GM12875 (cell line): Measurements from ENCODE around the gene CDX4.
"Not testable (repeated sequence)": the region's sequence is repeated elsewhere in the genome, so short reads cannot be mapped to it uniquely, and the experiment has no call there.

Source experiments
- H3K4me3 ChIP-seq: one replicate; pipeline ENCODE4 v1.5.1; 2011; ENCODE audit warnings: low read depth, low read length, control low read depth
- TF ChIP-seq, protein P1 (sequence below): IDR thresholded peaks from 2 replicates; pipeline ENCODE4 v1.5.1; 2011; ENCODE audit warnings: low read depth, mild to moderate bottlenecking, control low read depth, inconsistent platforms, low read length, moderate library complexity, borderline replicate concordance; ENCODE audit not compliant: insufficient read depth

Gene CDX4

DNA sequence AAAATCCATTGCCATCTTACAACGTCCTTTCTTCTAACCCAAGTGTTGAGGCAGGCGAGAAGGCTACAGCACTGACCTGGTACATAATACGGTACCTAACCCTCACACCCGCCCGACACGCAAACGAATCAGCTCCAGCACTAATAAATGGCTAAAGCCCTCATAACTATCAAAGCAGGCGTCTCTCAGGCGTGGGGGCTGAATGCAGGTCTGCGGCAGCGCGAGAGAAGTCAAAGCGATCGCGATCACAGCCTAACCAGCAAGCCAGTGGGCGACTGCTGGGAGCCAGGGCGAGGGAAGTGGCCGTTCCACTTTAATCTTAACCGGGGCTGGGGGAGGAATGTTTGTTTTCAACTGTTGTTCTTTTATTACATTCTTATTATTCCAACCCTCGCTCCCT is 1.5 kb downstream of the CDX4 start:
- H3K4me3 ChIP-seq = no peak overlapping the region
- TF ChIP-seq, protein P1, sequence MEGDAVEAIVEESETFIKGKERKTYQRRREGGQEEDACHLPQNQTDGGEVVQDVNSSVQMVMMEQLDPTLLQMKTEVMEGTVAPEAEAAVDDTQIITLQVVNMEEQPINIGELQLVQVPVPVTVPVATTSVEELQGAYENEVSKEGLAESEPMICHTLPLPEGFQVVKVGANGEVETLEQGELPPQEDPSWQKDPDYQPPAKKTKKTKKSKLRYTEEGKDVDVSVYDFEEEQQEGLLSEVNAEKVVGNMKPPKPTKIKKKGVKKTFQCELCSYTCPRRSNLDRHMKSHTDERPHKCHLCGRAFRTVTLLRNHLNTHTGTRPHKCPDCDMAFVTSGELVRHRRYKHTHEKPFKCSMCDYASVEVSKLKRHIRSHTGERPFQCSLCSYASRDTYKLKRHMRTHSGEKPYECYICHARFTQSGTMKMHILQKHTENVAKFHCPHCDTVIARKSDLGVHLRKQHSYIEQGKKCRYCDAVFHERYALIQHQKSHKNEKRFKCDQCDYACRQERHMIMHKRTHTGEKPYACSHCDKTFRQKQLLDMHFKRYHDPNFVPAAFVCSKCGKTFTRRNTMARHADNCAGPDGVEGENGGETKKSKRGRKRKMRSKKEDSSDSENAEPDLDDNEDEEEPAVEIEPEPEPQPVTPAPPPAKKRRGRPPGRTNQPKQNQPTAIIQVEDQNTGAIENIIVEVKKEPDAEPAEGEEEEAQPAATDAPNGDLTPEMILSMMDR = no peak

DNA sequence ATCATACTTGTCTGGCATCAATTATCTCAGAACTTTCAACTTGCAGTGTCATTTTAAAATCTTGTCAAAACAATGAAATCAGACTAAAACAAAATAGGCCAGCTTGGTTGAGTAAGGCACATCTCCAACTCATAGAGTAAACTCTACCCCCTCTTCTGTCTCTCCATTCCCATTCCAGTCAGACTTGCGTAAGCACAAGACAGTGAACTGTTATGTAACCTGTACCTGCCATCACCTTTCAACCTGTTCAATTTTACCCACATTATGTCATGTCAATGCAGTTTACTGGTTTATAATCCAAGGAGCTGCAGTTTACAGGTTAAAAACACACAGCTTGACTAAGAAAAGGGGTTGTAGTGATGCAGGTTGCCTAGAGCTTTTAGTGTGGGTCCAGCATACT is 8.3 kb downstream of the CDX4 start:
- TF ChIP-seq, protein P1 = no peak
- no peak overlapping the region for H3K4me3 ChIP-seq

DNA sequence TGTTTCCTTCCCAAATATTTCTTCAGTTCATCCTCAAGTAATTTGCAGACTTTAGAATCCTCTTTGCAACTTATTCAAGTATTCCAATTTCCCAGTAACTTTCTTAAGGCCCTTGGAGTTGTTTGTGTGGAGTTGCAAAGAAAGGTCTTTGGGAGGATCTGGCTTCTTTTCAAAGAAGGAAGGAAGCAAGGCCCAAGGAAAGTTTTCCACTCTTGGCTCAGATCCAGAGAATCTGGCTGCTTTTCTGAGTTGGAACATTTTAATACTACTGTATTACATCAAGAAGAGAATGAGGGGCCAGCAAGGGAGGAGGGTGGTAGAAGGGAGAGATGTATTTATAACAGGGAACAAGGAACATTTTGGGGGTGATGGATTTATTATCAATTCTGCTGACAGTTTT is 10.5 kb downstream of the CDX4 start:
- TF ChIP-seq, protein P1 = no peak
- no peak overlapping the region for H3K4me3 ChIP-seq

DNA sequence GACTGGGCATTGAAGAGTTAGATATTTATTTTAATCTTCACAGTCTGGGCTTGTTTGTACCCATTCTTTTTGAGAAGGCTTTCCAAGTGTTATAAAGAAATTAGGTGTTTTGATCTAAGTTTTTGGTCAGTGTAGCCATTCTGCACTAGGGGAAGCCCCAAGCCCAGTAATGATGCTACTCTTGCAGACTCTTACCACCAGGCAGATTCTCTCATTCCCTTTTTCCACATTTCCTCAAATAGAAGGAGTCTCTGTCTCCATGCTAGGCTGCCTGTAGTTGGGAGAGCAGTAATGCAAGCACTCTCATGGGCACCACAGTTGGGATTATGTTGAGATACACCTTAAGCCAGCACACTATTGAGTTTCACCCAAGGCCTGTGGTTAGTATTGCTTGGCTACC is 21.5 kb downstream of the CDX4 start:
- TF ChIP-seq, protein P1 = no peak
- H3K4me3 ChIP-seq = no peak overlapping the region

DNA sequence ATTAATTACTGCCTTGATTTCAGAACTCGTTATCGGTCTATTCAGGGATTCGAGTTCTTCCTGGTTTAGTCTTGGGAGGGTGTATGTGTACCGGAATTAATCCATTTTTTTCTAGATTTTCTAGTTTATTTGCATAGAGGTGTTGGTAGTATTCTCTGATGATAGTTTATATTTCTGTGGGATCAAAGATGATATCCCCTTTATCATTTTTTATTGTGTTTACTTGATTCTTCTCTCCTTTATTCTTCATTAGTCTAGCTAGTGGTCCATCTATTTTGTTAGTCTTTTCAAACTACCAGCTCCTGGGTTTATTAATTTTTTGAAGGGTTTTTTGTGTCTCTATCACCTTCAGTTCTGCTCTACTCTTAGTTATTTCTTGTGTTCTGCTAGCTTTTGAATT is 32.1 kb downstream of the CDX4 start:
- no peak overlapping the region for H3K4me3 ChIP-seq
- TF ChIP-seq, protein P1 = no peak

DNA sequence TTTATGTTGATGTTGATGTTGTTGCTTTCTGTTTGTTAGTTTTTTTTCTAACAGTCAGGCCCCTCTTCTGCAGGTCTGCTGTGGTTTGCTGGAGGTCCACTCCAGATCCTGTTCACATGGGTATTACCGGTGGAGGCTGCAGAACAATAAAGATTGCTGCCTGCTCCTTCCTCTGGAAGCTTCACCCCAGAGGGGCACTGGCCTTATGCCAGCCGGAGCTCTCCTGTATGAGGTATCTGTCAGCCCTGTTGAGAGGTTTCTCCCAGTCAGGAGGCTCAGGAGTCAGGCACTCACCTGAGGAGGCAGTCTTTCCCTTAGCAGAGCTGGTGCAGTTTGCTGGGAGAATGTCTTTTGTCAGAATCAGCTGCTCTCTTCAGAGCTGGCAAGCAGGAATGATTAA is 34.7 kb downstream of the CDX4 start:
- TF ChIP-seq, protein P1 = no peak
- H3K4me3 ChIP-seq = no peak overlapping the region

DNA sequence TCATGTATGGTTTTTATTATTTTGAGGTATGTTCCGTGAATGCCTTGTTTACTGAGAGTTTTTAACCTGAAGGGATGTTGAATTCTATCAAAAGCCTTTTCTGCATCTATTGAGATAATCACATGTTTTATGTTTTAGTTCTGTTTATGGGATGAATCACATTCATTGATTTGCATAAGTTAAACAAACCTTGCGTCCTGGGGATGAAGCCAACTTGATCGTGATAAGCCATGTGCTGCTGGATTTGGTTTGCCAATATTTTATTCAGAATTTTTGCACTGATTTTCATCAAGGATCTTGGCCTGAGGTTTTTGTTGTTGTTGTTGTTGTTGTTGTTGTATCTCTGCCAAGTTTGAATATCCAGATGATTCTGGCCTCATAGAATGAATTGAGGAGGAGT is 43.8 kb downstream of the CDX4 start:
- TF ChIP-seq, protein P1 = no peak
- H3K4me3 ChIP-seq = no peak overlapping the region

DNA sequence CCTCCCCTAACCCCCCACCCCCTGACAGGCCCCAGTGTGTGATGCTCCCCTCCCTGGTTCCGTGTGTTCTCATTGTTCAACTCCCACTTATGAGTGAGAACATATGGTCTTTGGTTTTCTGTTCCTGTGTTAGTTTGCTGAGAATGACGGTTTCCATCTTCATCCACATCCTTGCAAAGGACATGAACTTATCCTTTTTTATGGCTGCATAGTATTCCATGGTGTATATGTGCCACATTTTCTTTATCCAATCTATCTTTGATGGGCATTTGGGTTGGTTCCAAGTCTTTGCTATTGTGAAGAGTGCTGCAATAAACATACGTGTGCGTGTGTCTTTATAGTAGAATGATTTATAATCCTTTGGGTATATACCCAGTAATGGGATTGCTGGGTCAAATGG is 45.3 kb downstream of the CDX4 start:
- H3K4me3 ChIP-seq = not testable (repeated sequence)
